AG04449 (cell line): ENCODE data around the gene DBX1.
A peak's percentile ranks its signal among the peaks of the same experiment; 100 is the strongest.

ENCODE experiments used
- CTCF ChIA-PET: fragments of 350-600 bp; formaldehyde crosslinking; extraction: SDS; loops from one replicate; lab custom pipeline; 2021; ENCODE audit warnings: antibody characterized with exemption; lab: Yijun Ruan, JAX
- POLR2A ChIA-PET: fragments of 400-600, 350-600 bp; formaldehyde crosslinking; extraction: SDS; loops from one replicate; lab custom pipeline; 2020; ENCODE audit warnings: antibody characterized with exemption, inconsistent platforms; lab: Yijun Ruan, JAX
- DNase-seq: peaks from one replicate; pipeline ENCODE4 v3.0.0-alpha.2; 2010; ENCODE audit warnings: low read depth, low spot score
- H3K4me3 ChIP-seq: 2 replicates; pipeline ENCODE4 v1.5.1; 2011; ENCODE audit warnings: low read depth, mild to moderate bottlenecking, control low read depth, low read length
- CTCF ChIP-seq: IDR thresholded peaks from one replicate; pipeline ENCODE4 v1.5.1; 2011; ENCODE audit warnings: mild to moderate bottlenecking, moderate library complexity, low read length, control low read depth, inconsistent platforms; ENCODE audit not compliant: insufficient read depth; ENCODE audit errors: missing control alignments

Gene DBX1

GRCh38 chr11:20178976-20179375 is 18.7 kb upstream of the DBX1 start:
- no peak for TF ChIP-seq CTCF
- POLR2A ChIA-PET, result no interaction called here
- CTCF ChIA-PET, result no interaction called here
- H3K4me3 ChIP-seq, result no peak overlapping the region
- no peak for DNase-seq

- TF ChIP-seq CTCF, result no peak
- CTCF ChIA-PET, result interaction anchor here (1.4 kb wide), 1 partner anchor 44 kb away, joined by 3 read pairs; no protein-coding TSS in a partner anchor
- no peak for DNase-seq
- POLR2A ChIA-PET, result no interaction called here
- no peak overlapping the region for H3K4me3 ChIP-seq
Observed at GRCh38 chr11:20177136-20177535, 16.9 kb upstream of the DBX1 start.

- H3K4me3 ChIP-seq, result no peak overlapping the region
- TF ChIP-seq CTCF, result no peak
- ChIA-PET CTCF (no interaction called here), POLR2A (interaction anchor here (0.6 kb wide), 1 partner anchor 11 kb away, joined by 3 read pairs; no protein-coding TSS in a partner anchor)
- no peak for DNase-seq
Observed at GRCh38 chr11:20172721-20173447, 12.6 kb upstream of the DBX1 start.

GRCh38 chr11:20163783-20164481 is 3.7 kb upstream of the DBX1 start:
- DNase-seq, result no peak

GRCh38 chr11:20162824-20163782 is 2.8 kb upstream of the DBX1 start:
- CTCF ChIA-PET, result interaction anchor here (1.0 to 1.9 kb wide), 2 partner anchors 8 to 30 kb away, joined by 3 to 6 read pairs; no protein-coding TSS in a partner anchor
- H3K4me3 ChIP-seq, result peak overlapping the region; percentile 27; the same call in 1 of the 2 replicates
- no peak for TF ChIP-seq CTCF
- POLR2A ChIA-PET, result no interaction called here
- no peak for DNase-seq

More at GRCh38 chr11:20163783-20164481, 3.7 kb upstream of the DBX1 start:
- ChIA-PET POLR2A (no interaction called here), CTCF (interaction anchor here (0.7 to 1.9 kb wide), 3 partner anchors 9 to 36 kb away, joined by 3 to 6 read pairs (median 3); no protein-coding TSS in a partner anchor)
- TF ChIP-seq CTCF, result no peak
- H3K4me3 ChIP-seq, result no peak overlapping the region; the same call in 1 of the 2 replicates
